Tibial nerve (tissue), 4 donors: ENCODE results near the gene MSI2.

Source experiments
- CTCF ChIP-seq, 5 experiments: fragments of 200-600 bp in 3 of 5; fragments of 450-650 bp in 2 of 5; sonication (generic) in 3 of 5; IDR thresholded peaks; one replicate each; pipeline ENCODE4 v1.5.1; 2016 to 2019; ENCODE audit warnings: antibody characterized with exemption in 5 of 5, mild to moderate bottlenecking in 3 of 5, moderate library complexity in 2 of 5
- EP300 ChIP-seq, 2 donors: sonication (generic); formaldehyde crosslinking; IDR thresholded peaks; one replicate each; pipeline ENCODE4 v1.6.1; 2017; ENCODE audit warnings: antibody characterized with exemption in 2 of 2, mild to moderate bottlenecking in 1 of 2
- POLR2A ChIP-seq, 2 donors: fragments of 450-650 bp; IDR thresholded peaks; one replicate each; pipeline ENCODE4 v1.6.1; 2017; ENCODE audit warnings: antibody characterized with exemption in 2 of 2, mild to moderate bottlenecking in 2 of 2, moderate library complexity in 2 of 2

- TF ChIP-seq POLR2A (IDR thresholded peaks at IDR 0.05) (no peak), CTCF (IDR thresholded peaks at IDR 0.05) (no peak), EP300 (IDR thresholded peaks at IDR 0.05) (no peak)
These were observed 191.2 kb downstream of the MSI2 start for GRCh38 chr17:57447357-57447989.
